ENCODE results near the gene CBL.
A peak's percentile ranks its signal among the peaks of the same experiment; 100 is the strongest.
"Not testable (repeated sequence)": the region's sequence is repeated elsewhere in the genome, so short reads cannot be mapped to it uniquely, and the experiment has no call there.

CBL gene

GRCh38 chr11:119184399-119184798 is 21.7 kb upstream of the CBL start:
- not testable (repeated sequence) for DNase-seq (ENCODE audit: low read depth in 2 of 3, low spot score in 1 of 3)

GRCh38 chr11:119185981-119186634 is 20.0 kb upstream of the CBL start:
- no peak for DNase-seq (ENCODE audit: low read depth in 2 of 3, low spot score in 1 of 3)

DNA sequence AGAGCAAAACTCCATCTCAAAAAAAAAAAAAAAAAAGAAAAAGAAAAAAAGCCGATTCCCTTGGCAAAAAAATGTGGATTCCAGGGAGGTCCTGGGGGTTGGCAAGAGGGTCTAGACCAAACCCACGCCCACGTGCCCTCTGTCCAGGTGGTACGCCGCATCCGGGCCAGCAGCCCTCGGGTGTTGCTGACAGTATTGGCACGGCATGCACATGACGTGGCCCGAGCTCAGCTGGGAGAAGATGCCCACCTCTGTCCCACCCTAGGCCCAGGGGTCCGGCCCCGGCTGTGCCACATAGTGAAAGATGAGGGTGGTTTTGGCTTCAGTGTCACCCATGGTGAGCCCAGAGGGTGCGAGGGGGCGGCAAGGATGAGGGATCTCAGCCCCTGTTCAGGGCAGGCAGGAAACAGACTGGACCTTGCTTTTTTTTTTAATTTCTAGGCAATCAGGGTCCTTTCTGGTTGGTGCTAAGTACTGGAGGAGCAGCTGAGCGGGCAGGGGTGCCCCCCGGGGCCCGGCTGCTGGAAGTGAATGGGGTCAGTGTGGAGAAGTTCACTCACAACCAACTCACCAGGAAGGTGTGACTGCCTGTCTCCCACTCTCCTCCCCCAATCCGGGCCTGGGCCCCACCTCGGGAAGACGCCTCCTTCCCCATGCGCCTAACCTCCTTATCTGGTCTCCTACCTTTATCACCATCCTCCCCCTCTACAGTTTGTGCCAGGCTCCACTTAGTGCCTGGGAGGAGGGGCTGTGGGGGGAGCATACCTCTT is 18.8 kb upstream of the CBL start:
- no peak for DNase-seq (ENCODE audit: low read depth in 2 of 3, low spot score in 1 of 3)

- no peak for DNase-seq (ENCODE audit: low read depth in 2 of 3, low spot score in 1 of 3)
Observed at GRCh38 chr11:119188067-119188466, 18.1 kb upstream of the CBL start.

- no peak for DNase-seq (ENCODE audit: low read depth in 2 of 3, low spot score in 1 of 3)
Observed at GRCh38 chr11:119188887-119189286, 17.3 kb upstream of the CBL start.

GRCh38 chr11:119189393-119189792 is 16.7 kb upstream of the CBL start:
- DNase-seq (ENCODE audit: low read depth in 2 of 3, low spot score in 1 of 3): no peak

DNA sequence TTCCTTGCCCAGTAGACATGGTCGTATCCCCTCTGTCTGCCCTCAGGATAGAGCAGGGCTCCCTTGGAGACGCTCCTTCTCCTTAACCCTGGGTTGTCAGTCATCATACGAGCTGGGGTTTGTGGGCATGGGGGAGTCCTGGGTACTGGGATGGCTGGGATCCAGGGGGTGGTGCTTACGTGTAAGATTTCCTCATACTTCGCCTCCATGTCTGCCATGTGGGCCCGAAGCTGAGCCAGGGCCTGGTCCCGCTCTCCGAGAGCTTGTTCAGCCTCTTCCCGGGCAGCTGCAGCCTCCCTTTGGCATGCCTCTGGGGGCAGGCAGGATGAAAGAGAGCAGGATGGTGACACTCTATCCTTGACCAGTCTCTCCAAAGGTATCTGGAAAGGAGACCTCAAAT is 15.6 kb upstream of the CBL start:
- DNase-seq (ENCODE audit: low read depth in 2 of 3, low spot score in 1 of 3): no peak

DNA sequence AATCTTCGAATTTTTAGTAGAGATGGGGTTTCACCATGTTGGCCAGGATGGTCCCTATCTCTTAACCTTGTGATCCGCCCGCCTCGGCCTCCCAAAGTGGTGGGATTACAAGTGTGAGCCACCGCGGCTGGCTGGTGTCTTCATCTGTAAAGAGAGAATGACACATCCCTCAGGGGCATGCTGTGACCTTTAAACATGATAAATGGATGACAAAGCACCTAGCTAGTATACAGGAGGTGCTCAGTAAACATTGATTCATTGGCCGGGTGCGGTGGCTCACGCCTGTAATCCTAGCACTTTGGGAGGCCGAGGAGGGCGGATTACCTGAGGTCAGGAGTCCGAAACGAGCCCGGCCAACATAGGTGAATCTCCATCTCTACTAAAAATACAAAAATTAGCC is 14.9 kb upstream of the CBL start:
- not testable (repeated sequence) for DNase-seq (ENCODE audit: low read depth in 2 of 3, low spot score in 1 of 3)

DNA sequence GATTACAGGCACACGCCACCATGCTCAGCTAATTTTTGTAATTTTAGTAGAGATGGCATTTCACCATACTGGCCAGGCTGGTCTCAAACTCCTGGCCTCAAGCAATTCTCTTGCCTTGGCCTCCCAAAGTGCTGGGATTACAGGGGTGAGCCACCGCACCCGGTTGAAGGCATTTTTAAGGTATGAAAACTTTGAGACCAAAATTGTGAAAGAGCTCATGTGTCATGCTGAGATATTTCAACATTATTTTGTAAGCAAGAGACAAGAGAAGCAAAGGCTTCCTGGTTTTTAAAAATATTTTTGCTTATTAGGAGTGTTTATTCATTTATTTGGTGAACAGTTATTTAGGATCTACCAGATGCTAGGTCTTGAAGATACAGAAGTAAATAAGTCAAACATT is 14.0 kb upstream of the CBL start:
- no peak for DNase-seq (ENCODE audit: low read depth in 2 of 3, low spot score in 1 of 3)

DNA sequence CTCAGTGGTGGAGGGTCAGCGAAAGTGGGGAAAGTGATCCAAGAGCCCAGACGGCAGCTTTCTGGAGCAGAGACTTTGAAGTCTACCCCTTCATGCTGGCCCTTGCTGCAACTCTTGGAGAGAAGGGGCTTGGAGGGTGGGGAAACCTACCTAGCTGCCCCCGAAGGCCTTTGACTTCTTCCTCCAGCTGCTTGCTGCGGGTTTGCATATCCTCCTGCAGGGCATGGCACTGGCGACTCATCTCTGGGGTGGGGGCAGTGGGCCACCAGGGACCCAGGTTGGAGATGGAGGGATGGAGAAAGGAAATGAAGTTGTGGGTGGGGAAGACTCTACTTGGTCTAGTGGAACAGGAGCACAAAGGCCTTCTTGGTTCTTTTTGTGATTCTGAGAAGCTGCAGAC is 13.1 kb upstream of the CBL start:
- DNase-seq (ENCODE audit: low read depth in 2 of 3, low spot score in 1 of 3): no peak

DNA sequence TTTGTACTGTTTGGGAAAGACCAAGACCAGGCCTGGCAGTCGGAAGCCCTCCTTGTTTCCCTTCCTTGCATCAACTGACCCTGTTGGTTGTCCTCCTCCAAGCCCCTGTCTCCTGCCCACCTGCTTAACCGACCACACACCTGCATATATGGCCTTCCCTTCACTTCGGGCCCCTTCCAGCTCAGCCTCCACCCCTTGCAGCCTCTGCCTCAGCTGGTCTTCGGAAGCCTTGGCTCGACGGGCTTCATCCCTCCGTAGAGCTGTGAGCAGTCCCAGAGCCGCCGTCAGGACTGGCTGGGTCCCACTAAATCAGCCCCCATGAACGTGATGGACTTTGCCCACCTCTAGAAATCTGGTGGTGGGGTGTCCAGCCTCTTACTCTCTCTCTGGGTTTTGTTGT is 12.5 kb upstream of the CBL start:
- no peak for DNase-seq (ENCODE audit: low read depth in 2 of 3, low spot score in 1 of 3)

- no peak for DNase-seq (ENCODE audit: low read depth in 2 of 3, low spot score in 1 of 3)
Observed at GRCh38 chr11:119194811-119195440, 11.2 kb upstream of the CBL start.

DNA sequence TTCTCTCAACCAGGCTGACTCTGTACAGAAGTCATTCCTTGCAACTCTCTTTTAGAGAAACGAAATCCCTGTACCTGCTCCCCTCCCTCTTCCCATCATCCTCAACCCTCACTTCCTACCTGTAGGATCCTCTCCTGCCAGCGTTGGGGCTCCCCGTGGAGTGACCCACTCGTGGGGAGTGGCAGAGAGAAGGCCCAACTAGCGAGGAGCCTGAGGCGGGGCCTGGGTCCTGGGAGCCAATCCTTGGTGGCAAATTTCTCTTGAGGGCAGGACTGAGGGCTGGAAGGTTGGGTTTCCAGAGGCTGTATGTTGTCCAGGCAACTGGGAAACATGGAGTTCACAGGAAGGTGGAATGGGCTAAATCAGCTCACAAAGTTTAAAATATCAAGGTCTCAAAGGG is 10.5 kb upstream of the CBL start:
- no peak for DNase-seq (ENCODE audit: low read depth in 2 of 3, low spot score in 1 of 3)

DNA sequence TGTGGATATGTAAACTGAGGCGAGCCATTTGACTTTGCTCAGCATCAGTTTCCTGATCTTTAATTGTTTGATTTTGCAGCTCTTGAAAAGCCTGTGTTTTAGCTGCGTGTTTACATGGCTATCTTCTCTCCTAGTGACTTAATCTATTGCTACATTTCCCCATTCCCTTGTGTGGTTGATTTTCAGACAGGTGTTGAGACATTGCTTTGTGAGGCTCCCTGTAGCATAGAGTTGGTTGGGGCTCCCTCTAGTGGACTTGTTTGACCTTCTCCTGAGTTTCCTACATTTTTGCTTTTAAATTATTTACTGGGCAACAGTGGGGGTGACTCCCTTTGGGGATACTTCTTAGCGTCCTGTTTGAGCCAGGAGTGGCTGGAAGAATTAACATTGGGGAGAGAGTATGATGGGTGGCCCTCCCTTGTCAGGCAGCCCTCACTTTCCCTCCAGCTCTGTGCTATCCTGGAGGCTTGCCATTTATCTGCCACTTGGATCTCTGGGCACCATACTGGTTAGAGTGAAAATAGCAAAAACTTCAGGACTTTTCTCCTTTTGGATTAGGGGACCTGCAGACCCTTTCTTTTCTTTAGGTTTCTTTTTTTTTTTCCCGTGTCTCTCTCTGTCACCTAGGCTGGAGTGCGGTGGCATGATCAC is 9.2 kb upstream of the CBL start:
- DNase-seq (ENCODE audit: low read depth in 2 of 3, low spot score in 1 of 3): peak; percentile 22 to 86 (median 46)

DNA sequence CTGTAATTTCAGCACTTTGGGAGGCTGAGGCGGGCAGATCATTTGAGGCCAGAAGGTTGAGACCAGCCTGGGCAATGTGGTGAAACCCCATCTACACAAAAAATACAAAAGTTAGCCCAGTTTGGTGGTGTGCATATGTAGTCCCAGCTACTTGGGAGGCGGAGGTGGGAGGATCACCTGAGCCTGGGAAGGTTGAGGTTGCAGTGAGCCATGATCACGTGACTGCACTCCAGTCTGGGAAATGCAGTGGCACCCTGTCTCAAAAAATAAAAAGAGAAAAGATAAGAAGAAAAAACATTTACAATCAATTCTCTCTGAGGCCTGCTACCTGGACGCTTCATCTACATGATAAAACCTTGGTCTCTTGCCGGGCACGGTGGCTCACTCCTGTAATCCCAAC is 7.2 kb upstream of the CBL start:
- no peak for DNase-seq (ENCODE audit: low read depth in 2 of 3, low spot score in 1 of 3)

GRCh38 chr11:119201236-119201635 is 4.9 kb upstream of the CBL start:
- DNase-seq (ENCODE audit: low read depth in 2 of 3, low spot score in 1 of 3): not testable (repeated sequence)

GRCh38 chr11:119202554-119202953 is 3.6 kb upstream of the CBL start:
- DNase-seq (ENCODE audit: low read depth in 2 of 3, low spot score in 1 of 3): no peak

DNA sequence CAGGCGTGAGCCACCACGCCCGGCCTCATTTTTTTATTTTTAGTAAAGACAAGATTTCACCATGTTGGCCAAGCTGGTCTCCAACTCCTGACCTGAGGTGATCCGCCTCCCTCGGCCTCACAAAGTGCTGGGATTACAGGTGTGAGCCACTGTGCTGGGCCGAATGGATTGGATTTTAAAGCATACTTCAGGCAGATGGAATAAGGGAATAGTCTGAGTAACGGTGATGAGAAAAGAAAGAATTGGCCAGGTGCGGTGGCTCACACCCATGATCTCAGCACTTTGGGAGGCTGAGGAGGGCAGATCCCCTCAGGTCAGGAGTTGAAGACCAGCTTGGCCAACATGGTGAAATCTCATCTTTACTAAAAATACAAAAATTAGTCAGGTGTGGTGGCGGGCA is 2.1 kb upstream of the CBL start:
- no peak for DNase-seq (ENCODE audit: low read depth in 2 of 3, low spot score in 1 of 3)

- no peak for DNase-seq (ENCODE audit: low read depth in 2 of 3, low spot score in 1 of 3)
Observed at GRCh38 chr11:119205080-119205479, 1.1 kb upstream of the CBL start.

GRCh38 chr11:119206511-119207414 is 624 bp downstream of the CBL start:
- peak; percentile 22 to 46 (median 37) for DNase-seq (ENCODE audit: low read depth in 2 of 3, low spot score in 1 of 3)

GRCh38 chr11:119207415-119207960 is 1.3 kb downstream of the CBL start:
- DNase-seq (ENCODE audit: low read depth in 2 of 3, low spot score in 1 of 3): no peak

Measured in stimulated activated CD4-positive, alpha-beta T cell treated with anti-CD3 and anti-CD28 coated beads, Interleukin-12 subunit alpha, Interleukin-12 subunit beta, amount 100 ng/mL, for 48 hours (primary cell).